ENCODE data around the gene RAB35.

The RAB35 gene

GRCh38 chr12:120092551-120093335, 23.8 kb downstream of the RAB35 start:
- no peak for TF ChIP-seq CTCF (IDR thresholded peaks at IDR 0.05)
- Mint-ChIP-seq H3K27me3 (ENCODE audit: low read depth, poor library complexity) (peaks cover 7% of the 10 kb centered on the region), H3K4me1 (peaks cover 72% of the 10 kb centered on the region), H3K36me3 (ENCODE audit: low read depth) (peaks cover 6% of the 10 kb centered on the region), H3K4me3 (peak overlapping the region; percentile 5), H3K27ac (no peak overlapping the region), H3K9me3 (no peaks in the 10 kb centered on the region)
- no peak for DNase-seq

GRCh38 chr12:120091371-120092090, 25.0 kb downstream of the RAB35 start:
- Mint-ChIP-seq H3K9me3 (no peaks in the 10 kb centered on the region), H3K36me3 (ENCODE audit: low read depth) (no peaks in the 10 kb centered on the region), H3K27me3 (ENCODE audit: low read depth, poor library complexity) (peaks cover 7% of the 10 kb centered on the region), H3K4me1 (peaks cover 74% of the 10 kb centered on the region), H3K27ac (peak overlapping the region; percentile 62), H3K4me3 (no peak overlapping the region)
- no peak for TF ChIP-seq CTCF (IDR thresholded peaks at IDR 0.05)
- no peak for DNase-seq

- no peak for TF ChIP-seq CTCF (IDR thresholded peaks at IDR 0.05)
- no peak overlapping the region for H3K4me3 Mint-ChIP-seq
Measured at GRCh38 chr12:120090626-120091295, 25.8 kb downstream of the RAB35 start.

GRCh38 chr12:120090206-120090605, 26.3 kb downstream of the RAB35 start:
- H3K4me3 Mint-ChIP-seq, result no peak overlapping the region
- TF ChIP-seq CTCF (IDR thresholded peaks at IDR 0.05), result no peak
- no peaks in the 10 kb centered on the region for H3K36me3 Mint-ChIP-seq (ENCODE audit: low read depth)
- H3K4me1 Mint-ChIP-seq, result peaks cover 74% of the 10 kb centered on the region
- H3K27me3 Mint-ChIP-seq (ENCODE audit: low read depth, poor library complexity), result peaks cover 13% of the 10 kb centered on the region
- DNase-seq, result no peak
- H3K27ac Mint-ChIP-seq, result no peak overlapping the region
- no peaks in the 10 kb centered on the region for H3K9me3 Mint-ChIP-seq

More at GRCh38 chr12:120090626-120091295, 25.8 kb downstream of the RAB35 start:
- peaks cover 74% of the 10 kb centered on the region for H3K4me1 Mint-ChIP-seq
- H3K9me3 Mint-ChIP-seq, result no peaks in the 10 kb centered on the region
- no peak for DNase-seq
- no peak overlapping the region for H3K27ac Mint-ChIP-seq
- no peaks in the 10 kb centered on the region for H3K36me3 Mint-ChIP-seq (ENCODE audit: low read depth)
- peaks cover 8% of the 10 kb centered on the region for H3K27me3 Mint-ChIP-seq (ENCODE audit: low read depth, poor library complexity)

GRCh38 chr12:120089796-120090195, 26.8 kb downstream of the RAB35 start:
- peaks cover 70% of the 10 kb centered on the region for H3K4me1 Mint-ChIP-seq
- H3K9me3 Mint-ChIP-seq, result no peaks in the 10 kb centered on the region
- DNase-seq, result no peak
- H3K4me3 Mint-ChIP-seq, result no peak overlapping the region
- H3K27me3 Mint-ChIP-seq (ENCODE audit: low read depth, poor library complexity), result peaks cover 13% of the 10 kb centered on the region
- TF ChIP-seq CTCF (IDR thresholded peaks at IDR 0.05), result no peak
- no peak overlapping the region for H3K27ac Mint-ChIP-seq
- no peaks in the 10 kb centered on the region for H3K36me3 Mint-ChIP-seq (ENCODE audit: low read depth)

Data from nephron progenitor cell (in vitro differentiated cells).